Astrocyte (in vitro differentiated cells and primary cell): Measurements from ENCODE around the gene B4GALNT1. TPM values are rescaled to one million over a fixed set of nuclear protein-coding genes. Genes with fewer than 3 reads are reported as not detected.

Experiments used
- DNase-seq: peaks from one replicate; pipeline ENCODE4 v3.0.0-alpha.2; 2010; ENCODE audit warnings: low read depth
- FAIRE-seq: peaks from 2 replicates; lab custom pipeline; 2011; peaks lifted over from hg19 to GRCh38; lab: Jason Lieb, UNC
- H2AFZ ChIP-seq: 2 replicates; pipeline ENCODE4 v1.6.0; 2012; ENCODE audit warnings: low read depth, low read length, inconsistent platforms
- H3K27ac ChIP-seq: 2 replicates; pipeline ENCODE4 v1.5.1; 2011; ENCODE audit warnings: low read depth, low read length, inconsistent platforms
- H3K27me3 ChIP-seq: 2 replicates; pipeline ENCODE4 v1.6.0; 2011; ENCODE audit warnings: low read length, inconsistent platforms; ENCODE audit not compliant: insufficient read depth
- H3K36me3 ChIP-seq: 2 replicates; pipeline ENCODE4 v1.5.1; 2011; ENCODE audit warnings: low read length, inconsistent platforms; ENCODE audit not compliant: insufficient read depth
- H3K4me1 ChIP-seq: 2 replicates; pipeline ENCODE4 v1.5.1; 2011; ENCODE audit warnings: low read length, inconsistent platforms; ENCODE audit not compliant: insufficient read depth
- H3K4me2 ChIP-seq: 2 replicates; pipeline ENCODE4 v1.6.0; 2012; ENCODE audit warnings: low read length, inconsistent platforms
- H3K4me3 ChIP-seq: 2 replicates; pipeline ENCODE4 v1.5.1; 2011; ENCODE audit warnings: low read depth, mild to moderate bottlenecking, low read length, inconsistent platforms; ENCODE audit not compliant: insufficient read depth
- H3K79me2 ChIP-seq: 2 replicates; pipeline ENCODE4 v1.6.0; 2012; ENCODE audit warnings: mild to moderate bottlenecking, low read length, inconsistent platforms; ENCODE audit not compliant: insufficient read depth
- H3K9ac ChIP-seq: 2 replicates; pipeline ENCODE4 v1.6.0; 2012; ENCODE audit warnings: mild to moderate bottlenecking, low read length, inconsistent platforms
- H3K9me3 ChIP-seq: 2 replicates; pipeline ENCODE4 v1.5.1; 2012; ENCODE audit warnings: low read depth, mild to moderate bottlenecking, low read length, inconsistent platforms; ENCODE audit not compliant: insufficient read depth
- H4K20me1 ChIP-seq: 2 replicates; pipeline ENCODE4 v1.6.0; 2012; ENCODE audit warnings: low read length, inconsistent platforms; ENCODE audit not compliant: insufficient read depth
- H3K27ac Mint-ChIP-seq: one replicate; pipeline ENCODE4 v1.8.0; 2021; ENCODE audit warnings: mild to moderate bottlenecking, mixed read lengths; ENCODE audit not compliant: unreplicated experiment
- H3K27me3 Mint-ChIP-seq: one replicate; pipeline ENCODE4 v1.8.0; 2021; ENCODE audit warnings: low read depth, mixed read lengths; ENCODE audit not compliant: unreplicated experiment
- H3K36me3 Mint-ChIP-seq: one replicate; pipeline ENCODE4 v1.8.0; 2021; ENCODE audit warnings: low read depth, mixed read lengths; ENCODE audit not compliant: unreplicated experiment
- H3K4me1 Mint-ChIP-seq: one replicate; pipeline ENCODE4 v1.8.0; 2021; ENCODE audit warnings: low read depth, mixed read lengths; ENCODE audit not compliant: unreplicated experiment
- H3K4me3 Mint-ChIP-seq: one replicate; pipeline ENCODE4 v1.8.0; 2021; ENCODE audit warnings: mild to moderate bottlenecking, moderate library complexity, mixed read lengths; ENCODE audit not compliant: unreplicated experiment
- H3K9me3 Mint-ChIP-seq: one replicate; pipeline ENCODE4 v1.8.0; 2021; ENCODE audit warnings: mild to moderate bottlenecking, mixed read lengths; ENCODE audit not compliant: unreplicated experiment
- EZH2 ChIP-seq: IDR thresholded peaks from 2 replicates; pipeline ENCODE4 v1.6.1; 2012; ENCODE audit warnings: mild to moderate bottlenecking, low read length, inconsistent platforms; ENCODE audit not compliant: insufficient read depth
- total RNA-seq: library from RNA; stranded (reverse); gene quantifications from 2 replicates; pipeline ENCODE4 v1.2.1, GENCODE V29; 2021
- TF ChIP-seq, protein P1 (sequence below): IDR thresholded peaks from 2 replicates; pipeline ENCODE4 v1.5.1; 2011; ENCODE audit warnings: low read depth, mild to moderate bottlenecking, inconsistent platforms, low read length, moderate library complexity; ENCODE audit not compliant: insufficient read depth

B4GALNT1 gene
- total RNA-seq, 1 donor from 2014 or later = 2.5 TPM

DNA sequence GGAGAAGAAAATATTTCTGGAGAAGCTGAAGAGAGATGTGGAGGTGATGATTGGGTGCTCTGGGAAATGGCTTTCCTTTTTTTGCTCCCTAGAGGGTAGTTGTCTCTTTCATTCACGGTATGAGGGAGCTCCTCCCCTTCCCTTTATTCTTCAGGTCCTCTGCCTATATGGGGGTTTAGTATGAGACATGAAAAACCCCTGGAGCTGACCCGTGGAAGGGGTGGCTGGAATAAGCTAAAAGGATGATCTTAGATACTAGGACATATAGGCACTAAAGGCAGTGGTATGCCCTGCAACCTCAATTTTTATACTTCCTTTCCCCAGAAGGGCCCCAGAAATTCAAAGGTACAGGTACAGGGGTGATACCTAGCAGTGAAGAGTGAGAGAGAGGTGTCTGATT, 32.6 kb downstream of the B4GALNT1 start:
- H3K27me3 ChIP-seq = no peaks in the 10 kb centered on the region
- Mint-ChIP-seq H3K9me3 (peaks cover 3% of the 10 kb centered on the region), H3K4me3 (no peak overlapping the region)

DNA sequence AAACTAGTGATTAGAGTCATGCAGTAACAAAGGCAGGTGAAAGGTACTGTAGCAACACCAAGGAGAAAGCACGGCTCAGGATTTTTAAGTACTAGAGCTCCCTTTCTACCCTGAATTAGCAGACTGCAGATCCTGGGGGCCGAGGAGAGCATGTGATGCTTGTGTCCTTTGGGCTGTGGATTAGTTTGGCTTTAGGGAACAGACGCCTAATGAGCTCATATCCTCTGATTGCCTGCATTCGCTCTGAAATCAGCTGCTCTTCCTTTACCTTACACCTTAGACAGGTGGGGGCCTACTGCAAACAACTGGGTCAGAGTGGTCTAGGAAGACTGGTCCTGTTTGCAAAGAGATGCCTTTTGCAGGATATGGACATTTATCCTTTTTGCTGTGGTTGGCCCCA, 39.8 kb downstream of the B4GALNT1 start:
- Histone ChIP-seq H3K4me2 (no peak overlapping the region), H3K36me3 (peaks cover 2% of the 10 kb centered on the region), H3K4me3 (no peak overlapping the region), H4K20me1 (peaks cover 16% of the 10 kb centered on the region), H3K79me2 (peaks cover 4% of the 10 kb centered on the region), H2AFZ (no peak overlapping the region), H3K4me1 (peaks cover 16% of the 10 kb centered on the region), H3K9me3 (no peaks in the 10 kb centered on the region), H3K27ac (no peak overlapping the region), H3K9ac (no peak overlapping the region), H3K27me3 (no peaks in the 10 kb centered on the region)
- H3K4me3 Mint-ChIP-seq = peak overlapping the region; percentile 96
- H3K27me3 Mint-ChIP-seq = no peaks in the 10 kb centered on the region
- H3K4me1 Mint-ChIP-seq = peaks cover 12% of the 10 kb centered on the region
- H3K27ac Mint-ChIP-seq = no peak overlapping the region
- H3K9me3 Mint-ChIP-seq = peaks cover 2% of the 10 kb centered on the region
- peaks cover 17% of the 10 kb centered on the region for H3K36me3 Mint-ChIP-seq
- no peak for DNase-seq
- TF ChIP-seq, protein P1, sequence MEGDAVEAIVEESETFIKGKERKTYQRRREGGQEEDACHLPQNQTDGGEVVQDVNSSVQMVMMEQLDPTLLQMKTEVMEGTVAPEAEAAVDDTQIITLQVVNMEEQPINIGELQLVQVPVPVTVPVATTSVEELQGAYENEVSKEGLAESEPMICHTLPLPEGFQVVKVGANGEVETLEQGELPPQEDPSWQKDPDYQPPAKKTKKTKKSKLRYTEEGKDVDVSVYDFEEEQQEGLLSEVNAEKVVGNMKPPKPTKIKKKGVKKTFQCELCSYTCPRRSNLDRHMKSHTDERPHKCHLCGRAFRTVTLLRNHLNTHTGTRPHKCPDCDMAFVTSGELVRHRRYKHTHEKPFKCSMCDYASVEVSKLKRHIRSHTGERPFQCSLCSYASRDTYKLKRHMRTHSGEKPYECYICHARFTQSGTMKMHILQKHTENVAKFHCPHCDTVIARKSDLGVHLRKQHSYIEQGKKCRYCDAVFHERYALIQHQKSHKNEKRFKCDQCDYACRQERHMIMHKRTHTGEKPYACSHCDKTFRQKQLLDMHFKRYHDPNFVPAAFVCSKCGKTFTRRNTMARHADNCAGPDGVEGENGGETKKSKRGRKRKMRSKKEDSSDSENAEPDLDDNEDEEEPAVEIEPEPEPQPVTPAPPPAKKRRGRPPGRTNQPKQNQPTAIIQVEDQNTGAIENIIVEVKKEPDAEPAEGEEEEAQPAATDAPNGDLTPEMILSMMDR = no peak
- FAIRE-seq = no peak

More for the DNA sequence above, 32.6 kb downstream of the B4GALNT1 start:
- FAIRE-seq (no peak), DNase-seq (no peak)
- Mint-ChIP-seq H3K4me1 (peaks cover 11% of the 10 kb centered on the region), H3K36me3 (peaks cover 44% of the 10 kb centered on the region), H3K27ac (no peak overlapping the region), H3K27me3 (peaks cover 1% of the 10 kb centered on the region)
- Histone ChIP-seq H3K27ac (no peak overlapping the region), H4K20me1 (no peaks in the 10 kb centered on the region), H3K79me2 (no peaks in the 10 kb centered on the region), H3K4me2 (no peak overlapping the region), H3K9me3 (no peaks in the 10 kb centered on the region), H3K4me3 (no peak overlapping the region), H3K36me3 (peaks cover 4% of the 10 kb centered on the region), H3K9ac (no peak overlapping the region), H3K4me1 (peaks cover 10% of the 10 kb centered on the region), H2AFZ (no peak overlapping the region)
- TF ChIP-seq, protein P1 = no peak
- TF ChIP-seq EZH2 = no peak

DNA sequence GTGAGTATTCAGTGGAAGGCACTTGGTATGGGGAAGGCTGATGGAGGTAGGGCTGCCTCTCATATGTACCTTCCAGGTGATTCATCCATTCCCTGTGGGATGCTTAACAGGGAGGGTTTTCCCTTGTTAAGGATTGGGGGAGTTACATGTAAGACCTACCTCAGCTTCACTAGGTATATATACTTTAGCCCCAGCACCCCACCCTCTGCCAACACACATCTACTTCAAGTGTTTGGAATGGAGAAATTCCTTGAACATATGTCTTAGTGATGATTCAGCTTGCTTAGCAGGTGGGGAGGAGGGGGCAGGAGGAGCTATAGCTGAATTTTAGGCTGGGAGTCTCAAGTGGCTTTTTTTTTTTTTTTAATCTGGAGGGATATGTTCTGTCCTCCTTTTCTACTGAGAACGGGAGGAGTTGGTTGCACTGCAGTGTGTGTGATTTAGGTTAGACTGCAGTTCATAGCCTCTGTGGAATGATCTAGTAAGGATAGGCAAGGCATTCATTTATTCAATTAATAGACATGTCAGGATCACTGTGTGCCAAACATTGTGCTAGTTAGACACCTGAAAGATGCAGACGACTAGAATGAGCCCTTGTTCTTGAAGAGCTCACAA, 40.3 kb downstream of the B4GALNT1 start:
- no peaks in the 10 kb centered on the region for H3K27me3 Mint-ChIP-seq
- Histone ChIP-seq H3K4me2 (peak overlapping the region; percentile 96), H3K4me3 (no peak overlapping the region), H3K9ac (no peak overlapping the region), H3K27me3 (no peaks in the 10 kb centered on the region), H3K27ac (no peak overlapping the region), H4K20me1 (peaks cover 16% of the 10 kb centered on the region), H3K9me3 (no peaks in the 10 kb centered on the region), H2AFZ (no peak overlapping the region), H3K4me1 (peaks cover 16% of the 10 kb centered on the region), H3K79me2 (peaks cover 4% of the 10 kb centered on the region), H3K36me3 (peaks cover 2% of the 10 kb centered on the region)
- peaks cover 15% of the 10 kb centered on the region for H3K36me3 Mint-ChIP-seq
- peak overlapping the region; percentile 83 for H3K27ac Mint-ChIP-seq
- peaks cover 2% of the 10 kb centered on the region for H3K9me3 Mint-ChIP-seq
- FAIRE-seq (no peak), DNase-seq (peak; percentile 23)
- H3K4me1 Mint-ChIP-seq = peaks cover 12% of the 10 kb centered on the region
- H3K4me3 Mint-ChIP-seq = peak overlapping the region; percentile 96
- TF ChIP-seq, protein P1 = no peak
- TF ChIP-seq EZH2 = no peak
